ENCODE data around the gene FHOD3.

DNA sequence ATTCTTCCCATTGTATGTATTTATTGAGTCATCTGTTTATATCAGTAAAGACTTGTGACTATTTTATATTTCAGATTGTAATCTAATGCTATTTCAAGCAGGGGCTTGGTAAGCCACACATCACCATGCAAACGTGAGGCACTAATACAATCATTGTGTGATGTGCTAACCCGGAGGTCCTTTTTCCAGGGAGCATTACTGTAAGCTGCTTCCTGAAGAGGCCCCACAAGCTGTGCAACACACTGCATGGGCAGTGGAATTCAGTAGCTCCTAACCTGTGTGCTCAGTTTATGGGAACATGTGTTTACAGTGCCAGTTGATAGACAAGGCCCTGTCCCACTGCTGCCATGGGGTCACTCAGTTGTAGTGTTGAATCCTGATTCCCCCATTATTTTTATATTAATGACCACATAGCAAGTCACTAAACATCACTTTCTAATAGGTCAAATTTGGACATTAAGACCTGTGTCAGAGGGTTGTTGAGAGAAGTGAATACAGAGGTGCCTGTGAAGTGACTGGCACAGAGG, 162.9 kb downstream of the FHOD3 start:
- no peak for TF ChIP-seq EZH2 (IDR thresholded peaks at IDR 0.05; ENCODE audit: borderline replicate concordance, low read length)
- TF ChIP-seq, protein P1, sequence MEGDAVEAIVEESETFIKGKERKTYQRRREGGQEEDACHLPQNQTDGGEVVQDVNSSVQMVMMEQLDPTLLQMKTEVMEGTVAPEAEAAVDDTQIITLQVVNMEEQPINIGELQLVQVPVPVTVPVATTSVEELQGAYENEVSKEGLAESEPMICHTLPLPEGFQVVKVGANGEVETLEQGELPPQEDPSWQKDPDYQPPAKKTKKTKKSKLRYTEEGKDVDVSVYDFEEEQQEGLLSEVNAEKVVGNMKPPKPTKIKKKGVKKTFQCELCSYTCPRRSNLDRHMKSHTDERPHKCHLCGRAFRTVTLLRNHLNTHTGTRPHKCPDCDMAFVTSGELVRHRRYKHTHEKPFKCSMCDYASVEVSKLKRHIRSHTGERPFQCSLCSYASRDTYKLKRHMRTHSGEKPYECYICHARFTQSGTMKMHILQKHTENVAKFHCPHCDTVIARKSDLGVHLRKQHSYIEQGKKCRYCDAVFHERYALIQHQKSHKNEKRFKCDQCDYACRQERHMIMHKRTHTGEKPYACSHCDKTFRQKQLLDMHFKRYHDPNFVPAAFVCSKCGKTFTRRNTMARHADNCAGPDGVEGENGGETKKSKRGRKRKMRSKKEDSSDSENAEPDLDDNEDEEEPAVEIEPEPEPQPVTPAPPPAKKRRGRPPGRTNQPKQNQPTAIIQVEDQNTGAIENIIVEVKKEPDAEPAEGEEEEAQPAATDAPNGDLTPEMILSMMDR (conservative IDR thresholded peaks at IDR 0.05 in 1 of 2, IDR thresholded peaks at IDR 0.05 in 1 of 2; ENCODE audit: extremely low read depth in 1 of 2, insufficient read depth in 1 of 2, low read depth in 1 of 2, low read length in 2 of 2), result no peak

All from mammary epithelial cell (primary cell).